Ascending aorta (tissue), 2 donors: ENCODE results near the gene DNAH8. TPM values are rescaled to one million over a fixed set of nuclear protein-coding genes. Genes with fewer than 3 reads are reported as not detected.

Source experiments
- DNase-seq, 2 donors: peaks; one replicate each; pipeline ENCODE4 v3.0.0-alpha.2; 2019; ENCODE audit warnings: low spot score in 2 of 2
- H3K27ac ChIP-seq, 2 donors: fragments of 200-600 bp; sonication (generic); one replicate each; pipeline ENCODE4 v1.5.1; 2016 to 2017; ENCODE audit warnings: mild to moderate bottlenecking in 1 of 2
- H3K27me3 ChIP-seq: fragments of 200-600 bp; sonication (generic); one replicate; pipeline ENCODE4 v1.5.1; 2017
- H3K36me3 ChIP-seq, 2 donors: fragments of 200-600 bp; sonication (generic); one replicate each; pipeline ENCODE4 v1.5.1; 2016
- H3K4me1 ChIP-seq, 2 donors: fragments of 200-600 bp; sonication (generic); one replicate each; pipeline ENCODE4 v1.5.1; 2016 to 2017; ENCODE audit warnings: mild to moderate bottlenecking in 1 of 2
- H3K4me3 ChIP-seq, 2 donors: fragments of 200-600 bp; sonication (generic); one replicate each; pipeline ENCODE4 v1.5.1; 2016 to 2017; ENCODE audit warnings: mild to moderate bottlenecking in 1 of 2
- H3K9me3 ChIP-seq, 2 donors: fragments of 200-600 bp; sonication (generic); one replicate each; pipeline ENCODE4 v1.5.1; 2016
- intact Hi-C: fragments of 100-400 bp; cut with DNase I; formaldehyde crosslinking; loops from one replicate; pipeline ENCODE4 v1.15.1; 2023
- total RNA-seq: library from RNA; depleted of rRNA; stranded (reverse); fragments of >200 nt; gene quantifications from one replicate; pipeline ENCODE4 v1.1.0, GENCODE V29; 2016
- TF ChIP-seq, protein P1 (sequence below), 3 experiments: fragments of 200-600 bp in 2 of 3; fragments of 450-650 bp in 1 of 3; sonication (generic) in 2 of 3; IDR thresholded peaks; one replicate each; pipeline ENCODE4 v1.5.1; 2016 to 2019; ENCODE audit warnings: antibody characterized with exemption in 3 of 3, mild to moderate bottlenecking in 1 of 3, moderate library complexity in 1 of 3

DNAH8 gene
- total RNA-seq, 1 donor from 2014 or later, result not detected

DNA sequence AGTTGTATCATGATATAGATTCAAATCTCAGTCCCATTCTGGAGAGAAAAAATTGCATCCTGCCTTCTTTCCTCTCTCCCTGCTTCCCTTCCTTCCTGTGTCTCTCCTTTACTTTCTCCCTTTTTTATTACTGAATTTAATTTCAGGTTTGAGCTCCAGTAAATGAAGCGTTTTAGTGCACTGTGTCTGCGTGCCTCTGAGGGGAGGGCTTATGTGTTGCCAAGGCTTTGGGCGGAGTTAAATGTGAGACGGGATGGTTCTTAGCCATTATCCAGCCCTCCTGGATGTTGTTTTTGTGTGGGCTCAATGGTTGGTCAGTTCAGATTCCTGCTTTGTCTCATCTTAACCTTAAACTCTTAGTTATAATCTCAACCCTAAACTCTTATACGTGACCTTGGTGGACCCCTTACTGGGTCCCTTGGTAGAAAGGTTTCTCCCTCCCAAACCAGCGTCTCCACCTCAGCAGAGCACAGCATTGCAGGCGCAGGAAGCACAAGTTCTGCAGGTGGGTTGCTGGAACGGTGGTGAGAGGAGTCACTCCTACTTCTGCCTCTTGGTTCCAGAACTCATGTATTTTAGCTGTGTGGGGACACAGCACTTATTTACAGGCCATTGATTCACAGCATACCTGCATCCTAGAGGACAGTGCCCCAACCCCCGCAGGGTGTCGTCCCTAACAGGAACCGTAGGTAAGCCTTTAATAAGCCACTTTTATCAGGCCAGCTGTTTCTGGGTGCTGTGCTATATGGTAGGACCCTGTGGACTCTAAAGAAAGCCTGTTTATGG is 68.5 kb downstream of the DNAH8 start:
- H3K27me3 ChIP-seq, result no peaks in the 10 kb centered on the region
- no peak overlapping the region for H3K27ac ChIP-seq
- H3K4me1 ChIP-seq, result no peaks in the 10 kb centered on the region
- H3K4me3 ChIP-seq, result no peak overlapping the region
- no peaks in the 10 kb centered on the region for H3K36me3 ChIP-seq
- intact Hi-C loops, result no loop called here
- no peak for DNase-seq
- TF ChIP-seq, protein P1, sequence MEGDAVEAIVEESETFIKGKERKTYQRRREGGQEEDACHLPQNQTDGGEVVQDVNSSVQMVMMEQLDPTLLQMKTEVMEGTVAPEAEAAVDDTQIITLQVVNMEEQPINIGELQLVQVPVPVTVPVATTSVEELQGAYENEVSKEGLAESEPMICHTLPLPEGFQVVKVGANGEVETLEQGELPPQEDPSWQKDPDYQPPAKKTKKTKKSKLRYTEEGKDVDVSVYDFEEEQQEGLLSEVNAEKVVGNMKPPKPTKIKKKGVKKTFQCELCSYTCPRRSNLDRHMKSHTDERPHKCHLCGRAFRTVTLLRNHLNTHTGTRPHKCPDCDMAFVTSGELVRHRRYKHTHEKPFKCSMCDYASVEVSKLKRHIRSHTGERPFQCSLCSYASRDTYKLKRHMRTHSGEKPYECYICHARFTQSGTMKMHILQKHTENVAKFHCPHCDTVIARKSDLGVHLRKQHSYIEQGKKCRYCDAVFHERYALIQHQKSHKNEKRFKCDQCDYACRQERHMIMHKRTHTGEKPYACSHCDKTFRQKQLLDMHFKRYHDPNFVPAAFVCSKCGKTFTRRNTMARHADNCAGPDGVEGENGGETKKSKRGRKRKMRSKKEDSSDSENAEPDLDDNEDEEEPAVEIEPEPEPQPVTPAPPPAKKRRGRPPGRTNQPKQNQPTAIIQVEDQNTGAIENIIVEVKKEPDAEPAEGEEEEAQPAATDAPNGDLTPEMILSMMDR (IDR thresholded peaks at IDR 0.05), result no peak
- no peaks in the 10 kb centered on the region for H3K9me3 ChIP-seq

DNA sequence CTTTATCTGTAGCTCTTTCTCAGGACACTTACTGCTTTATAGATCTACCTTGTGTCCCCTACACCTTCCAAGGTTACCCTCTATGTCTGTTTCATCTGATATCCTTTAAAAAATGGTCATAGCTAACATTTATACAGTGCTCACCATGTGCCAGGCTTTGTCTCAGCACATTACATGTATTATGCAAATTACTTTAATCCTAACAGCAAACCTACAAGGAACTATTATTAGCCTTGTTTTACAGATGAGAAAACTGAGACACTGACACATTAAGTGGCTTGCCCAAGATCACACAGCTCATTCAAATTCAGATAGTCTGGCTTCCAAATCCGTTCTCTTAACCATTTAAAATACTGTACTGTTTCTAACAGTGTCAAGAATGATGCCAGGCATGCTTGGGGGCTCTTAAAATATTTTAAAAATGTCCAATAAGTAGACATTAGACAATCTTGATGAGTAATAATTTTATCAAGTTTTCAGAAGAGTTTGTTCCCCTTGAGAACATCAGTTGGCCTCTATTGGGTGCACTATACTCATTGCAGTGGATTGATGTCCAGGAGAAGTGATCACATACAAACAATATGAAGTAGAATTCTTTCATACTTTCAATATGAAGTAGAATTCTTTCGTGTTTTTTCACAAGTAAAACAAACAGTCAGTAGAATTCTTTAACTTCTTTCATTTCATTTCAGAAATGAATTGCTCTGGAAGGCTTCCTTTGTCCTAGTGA is 69.6 kb downstream of the DNAH8 start:
- Histone ChIP-seq H3K27me3 (no peaks in the 10 kb centered on the region), H3K9me3 (no peaks in the 10 kb centered on the region), H3K4me1 (no peaks in the 10 kb centered on the region), H3K27ac (no peak overlapping the region), H3K4me3 (no peak overlapping the region), H3K36me3 (no peaks in the 10 kb centered on the region)
- intact Hi-C loops, result no loop called here
- TF ChIP-seq, protein P1 (IDR thresholded peaks at IDR 0.05), result no peak
- no peak for DNase-seq

DNA sequence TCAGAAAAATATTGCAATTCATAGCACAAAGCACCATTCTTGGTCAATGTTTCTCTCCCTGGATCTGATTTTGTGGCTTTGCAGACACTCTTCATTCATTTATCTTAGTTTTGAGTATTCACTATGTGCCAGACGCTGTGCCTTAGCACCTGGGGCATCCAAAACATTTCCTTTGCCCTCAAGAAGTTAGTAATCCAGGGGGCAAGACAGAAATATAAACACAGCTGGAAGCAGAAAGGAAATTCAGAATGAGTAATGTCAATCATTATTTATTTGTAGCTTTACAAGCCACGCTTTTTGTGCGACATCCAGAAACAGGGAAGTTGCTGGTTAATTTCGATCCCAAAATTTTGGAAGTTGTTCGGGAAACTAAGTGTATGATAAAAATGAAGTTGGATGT is 71.4 kb downstream of the DNAH8 start:
- intact Hi-C loops, result no loop called here
- TF ChIP-seq, protein P1 (IDR thresholded peaks at IDR 0.05), result no peak
- no peak for DNase-seq
- Histone ChIP-seq H3K4me3 (no peak overlapping the region), H3K4me1 (no peaks in the 10 kb centered on the region), H3K27ac (no peak overlapping the region), H3K27me3 (no peaks in the 10 kb centered on the region), H3K9me3 (no peaks in the 10 kb centered on the region), H3K36me3 (no peaks in the 10 kb centered on the region)

DNA sequence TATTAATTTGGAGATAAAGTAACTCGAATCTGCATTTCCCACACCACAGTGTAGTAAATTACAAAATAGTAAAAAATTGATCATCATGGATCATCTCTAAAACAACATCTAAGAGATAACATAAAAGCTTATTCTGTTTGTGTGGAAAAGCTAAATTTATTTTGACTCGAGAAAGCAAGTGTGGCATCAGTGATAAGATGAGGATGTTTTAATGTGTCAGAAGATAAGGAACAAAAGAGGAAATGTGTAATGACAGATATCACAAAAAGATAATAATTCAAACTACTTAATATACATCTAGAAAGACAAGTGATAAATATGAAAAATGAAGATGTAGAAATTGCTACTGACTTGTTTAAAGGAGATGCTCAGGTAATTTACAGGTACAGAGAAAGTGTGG is 74.1 kb downstream of the DNAH8 start:
- no peaks in the 10 kb centered on the region for H3K9me3 ChIP-seq
- H3K27me3 ChIP-seq, result no peaks in the 10 kb centered on the region
- intact Hi-C loops, result no loop called here
- H3K36me3 ChIP-seq, result no peaks in the 10 kb centered on the region
- DNase-seq, result no peak
- no peak overlapping the region for H3K4me3 ChIP-seq
- TF ChIP-seq, protein P1 (IDR thresholded peaks at IDR 0.05), result no peak
- H3K27ac ChIP-seq, result no peak overlapping the region
- H3K4me1 ChIP-seq, result no peaks in the 10 kb centered on the region

DNA sequence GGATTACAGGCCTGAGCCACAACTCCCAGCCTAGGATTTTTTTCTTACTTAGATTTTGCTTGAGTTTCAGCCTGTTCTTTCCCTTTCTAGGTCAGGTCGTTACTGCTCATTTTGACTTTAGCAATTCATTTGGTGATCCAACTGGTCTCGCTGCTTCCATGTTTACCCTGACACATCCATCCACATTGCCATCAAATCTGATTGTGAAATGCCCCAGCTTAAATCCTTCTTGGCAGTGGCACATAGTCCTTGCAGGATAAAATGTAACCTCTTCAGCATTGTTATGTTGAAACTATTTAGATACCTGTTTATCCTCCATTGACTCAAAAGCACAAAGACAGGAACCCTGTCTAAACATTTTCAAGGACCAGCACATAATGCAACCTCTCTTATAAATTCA is 77.2 kb downstream of the DNAH8 start:
- intact Hi-C loops, result no loop called here
- no peak overlapping the region for H3K4me3 ChIP-seq
- TF ChIP-seq, protein P1 (IDR thresholded peaks at IDR 0.05), result no peak

More for the DNA sequence above, 77.2 kb downstream of the DNAH8 start:
- DNase-seq, result no peak
- H3K27ac ChIP-seq, result no peak overlapping the region
- H3K27me3 ChIP-seq, result no peaks in the 10 kb centered on the region
- H3K36me3 ChIP-seq, result no peaks in the 10 kb centered on the region
- no peaks in the 10 kb centered on the region for H3K9me3 ChIP-seq
- H3K4me1 ChIP-seq, result no peaks in the 10 kb centered on the region
